ENCODE measurements around the gene MARS1.

The MARS1 gene

DNA sequence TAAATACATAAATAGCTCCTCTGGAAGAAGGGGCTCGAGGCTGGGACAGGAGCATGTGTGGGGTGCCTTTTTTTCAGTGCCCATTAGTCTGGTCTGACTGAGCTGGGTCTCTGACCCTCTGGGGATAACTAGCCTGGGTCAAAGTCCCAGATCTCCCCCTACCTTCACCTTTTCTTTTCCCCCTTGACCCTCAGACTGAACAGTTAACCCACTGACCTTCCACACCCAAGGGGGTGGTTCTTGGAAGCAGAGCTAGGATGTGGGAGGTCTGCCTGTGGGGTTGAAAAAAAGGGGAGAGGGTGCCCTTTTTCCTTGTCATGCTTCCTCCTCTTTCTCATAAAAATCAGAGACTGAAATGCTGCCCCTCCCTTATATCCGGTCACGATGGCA is 29.2 kb upstream of the MARS1 start:
- DNase-seq, result no peak

DNA sequence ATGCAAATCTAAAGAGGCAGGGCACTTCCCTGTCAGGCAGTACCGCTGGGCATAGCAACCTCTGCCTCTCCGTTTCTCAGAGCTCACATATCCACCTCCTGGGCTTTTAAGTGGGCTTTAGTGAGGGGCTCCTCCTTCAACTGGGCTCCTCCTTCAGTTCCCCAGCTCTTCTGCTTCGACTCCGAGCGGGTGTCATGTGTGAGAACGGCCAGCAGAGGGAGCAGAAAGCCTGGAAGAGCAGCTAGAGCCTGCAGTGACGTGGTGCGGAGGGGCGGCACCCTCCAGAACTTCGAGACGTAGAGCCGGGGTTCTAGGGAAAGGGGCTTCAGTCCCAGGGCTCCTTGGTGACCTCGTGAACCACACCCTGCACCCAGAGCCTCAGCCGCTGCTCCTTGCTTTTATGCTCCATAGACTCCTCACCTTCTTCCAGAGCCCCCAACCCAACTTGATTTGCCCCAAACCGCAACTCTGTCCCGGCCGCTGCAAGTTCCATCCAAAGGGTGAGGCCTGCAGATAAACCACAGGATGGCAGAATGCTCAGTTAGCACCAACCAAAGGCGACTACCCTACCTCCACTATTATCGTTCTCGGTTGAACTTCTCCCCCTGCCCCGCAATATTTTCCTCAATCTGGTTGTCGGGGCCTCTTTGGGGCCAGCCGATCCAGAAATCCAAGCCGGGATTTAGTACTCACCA is 28.7 kb upstream of the MARS1 start:
- DNase-seq, result peak; percentile 84 to 87

DNA sequence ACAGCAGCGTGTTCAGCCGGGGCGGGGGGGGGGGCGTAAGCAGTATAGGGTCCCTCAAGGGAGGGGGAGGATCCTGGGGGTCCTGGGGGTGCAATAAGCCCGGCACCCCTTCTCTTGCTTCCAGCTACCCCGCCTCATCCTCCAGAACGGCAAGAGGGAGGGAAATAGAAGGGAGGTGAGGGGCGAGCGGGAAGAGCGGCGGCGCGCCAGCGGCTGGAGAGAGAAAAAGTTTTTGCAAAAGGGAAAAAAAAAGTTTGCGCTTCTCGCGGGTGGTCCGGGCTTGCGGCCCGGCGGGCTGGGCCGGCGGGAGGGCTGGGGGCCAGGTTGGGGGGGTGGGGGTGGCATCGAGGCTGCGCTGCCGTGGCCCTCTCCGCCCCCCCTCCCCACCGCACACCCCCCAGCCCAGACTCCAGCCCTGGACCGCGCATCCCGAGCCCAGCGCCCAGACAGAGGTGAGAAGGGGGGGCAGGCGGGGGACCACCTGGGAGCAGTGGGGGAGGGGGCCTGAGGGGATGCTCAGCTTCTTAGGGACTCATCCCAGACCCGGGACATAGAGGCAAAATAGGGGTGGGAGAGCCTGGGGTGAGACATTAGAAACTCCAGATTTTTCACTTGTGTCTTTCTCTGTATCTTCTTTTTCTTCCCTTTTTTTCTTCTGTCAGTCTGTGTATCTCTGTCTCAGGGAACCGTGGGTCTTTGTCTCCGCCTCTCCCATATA is 28.0 kb upstream of the MARS1 start, which contains the start of gene GLI1:
Gene GLI1, plus strand, starts transcription at position 36 of the 718 bp plus-strand sequence. CDS start 3,907 bp downstream, outside the sequence.
- no peak for DNase-seq

DNA sequence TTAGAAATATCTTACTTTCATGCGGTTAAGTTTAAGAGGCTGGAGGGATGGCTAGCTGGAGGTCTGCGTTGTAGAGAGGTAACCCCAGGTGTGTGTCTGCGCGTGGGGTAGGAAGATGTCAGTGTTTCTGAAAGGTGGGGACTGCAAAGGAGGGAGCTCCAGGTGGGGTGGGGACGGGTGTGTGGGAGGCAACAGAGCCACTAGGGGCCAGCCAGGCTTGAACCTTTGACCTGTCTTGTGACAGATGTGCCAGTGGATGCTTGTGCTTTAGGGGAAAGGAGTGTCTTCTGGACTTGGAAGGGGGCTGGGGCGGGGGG is 27.4 kb upstream of the MARS1 start:
- no peak for DNase-seq

DNA sequence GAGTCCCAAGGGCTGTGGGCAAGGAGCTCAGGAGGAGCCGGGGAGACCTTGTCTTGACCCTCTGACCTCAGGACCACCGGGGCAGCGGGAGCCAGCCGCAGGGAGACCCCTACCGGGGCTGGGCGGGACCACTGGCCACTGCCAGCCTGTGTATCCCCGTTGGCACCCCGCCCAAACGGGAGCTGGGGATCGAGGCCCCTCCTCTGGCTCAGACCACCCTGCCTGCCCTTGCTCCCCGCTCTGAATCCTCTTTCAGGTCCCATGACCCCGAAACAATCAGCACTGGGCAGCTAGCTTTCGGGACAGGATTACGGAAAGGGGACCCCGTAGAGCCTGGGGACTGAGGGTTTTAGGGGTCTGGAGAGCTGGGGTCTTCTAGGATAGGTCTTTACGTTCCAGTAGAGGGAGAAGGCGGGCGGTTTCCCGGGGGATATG is 27.0 kb upstream of the MARS1 start:
- DNase-seq, result no peak

- no peak for DNase-seq
Measured at GRCh38 chr12:57461276-57461916, 26.5 kb upstream of the MARS1 start.

DNA sequence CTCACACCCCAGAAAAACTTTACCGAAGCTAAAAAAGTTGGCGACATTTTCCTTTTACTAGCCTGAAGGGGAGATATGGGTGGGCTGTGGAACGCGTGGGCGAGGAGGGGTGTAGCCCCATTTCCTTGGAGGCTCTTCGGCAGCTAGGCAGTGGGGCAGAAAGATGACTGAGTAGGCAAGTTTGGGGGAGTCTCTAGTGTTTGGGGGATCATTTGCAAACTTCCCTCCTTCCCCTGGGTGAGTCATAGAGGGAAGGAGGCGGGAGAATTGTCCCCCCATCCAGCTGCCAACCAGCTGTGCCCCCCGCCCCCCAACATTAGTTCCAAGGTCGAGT is 26.0 kb upstream of the MARS1 start:
- DNase-seq, result no peak

- peak; percentile 50 to 64 for DNase-seq
Measured at GRCh38 chr12:57462251-57462911, 25.5 kb upstream of the MARS1 start.

GRCh38 chr12:57462912-57463253 is 25.0 kb upstream of the MARS1 start:
- no peak for DNase-seq

DNA sequence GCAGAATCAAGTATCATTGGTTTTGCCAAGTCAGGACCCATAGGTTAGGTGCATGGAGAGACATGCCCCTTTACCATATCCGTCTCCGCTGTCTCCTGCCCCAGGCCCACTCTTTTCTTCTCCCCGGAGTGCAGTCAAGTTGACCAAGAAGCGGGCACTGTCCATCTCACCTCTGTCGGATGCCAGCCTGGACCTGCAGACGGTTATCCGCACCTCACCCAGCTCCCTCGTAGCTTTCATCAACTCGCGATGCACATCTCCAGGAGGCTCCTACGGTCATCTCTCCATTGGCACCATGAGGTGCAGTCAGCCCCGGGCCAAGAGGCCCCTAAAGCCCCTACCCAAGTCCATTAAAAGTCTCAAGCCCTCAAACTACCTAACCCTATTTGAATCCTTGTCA is 23.3 kb upstream of the MARS1 start:
- no peak for DNase-seq

GRCh38 chr12:57465030-57465746 is 22.7 kb upstream of the MARS1 start:
- no peak for DNase-seq

DNA sequence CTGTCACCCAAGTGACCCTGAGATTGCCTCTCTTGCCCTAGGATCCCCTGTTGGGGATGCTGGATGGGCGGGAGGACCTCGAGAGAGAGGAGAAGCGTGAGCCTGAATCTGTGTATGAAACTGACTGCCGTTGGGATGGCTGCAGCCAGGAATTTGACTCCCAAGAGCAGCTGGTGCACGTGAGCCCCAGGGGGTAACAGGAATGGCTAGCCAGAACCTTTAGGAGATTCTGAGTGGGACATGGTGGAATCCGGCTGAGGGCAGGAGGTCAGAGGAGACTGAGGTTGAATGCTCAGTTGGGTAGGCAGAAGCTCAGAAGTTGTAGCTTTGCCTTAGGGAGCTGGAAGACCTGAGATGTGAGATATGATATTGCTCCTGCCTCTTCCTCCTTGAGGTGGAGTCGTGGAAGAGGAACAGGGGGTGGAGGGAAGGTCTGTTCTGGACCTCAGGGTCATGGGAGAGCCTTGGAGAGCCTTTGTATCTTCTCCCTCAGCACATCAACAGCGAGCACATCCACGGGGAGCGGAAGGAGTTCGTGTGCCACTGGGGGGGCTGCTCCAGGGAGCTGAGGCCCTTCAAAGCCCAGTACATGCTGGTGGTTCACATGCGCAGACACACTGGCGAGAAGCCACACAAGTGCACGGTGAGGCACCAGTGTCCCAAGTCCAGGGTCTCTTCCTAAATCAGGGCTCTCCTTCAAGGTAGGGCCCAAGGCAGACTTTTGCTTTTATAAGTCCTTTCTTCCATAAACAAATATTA is 21.9 kb upstream of the MARS1 start:
- no peak for DNase-seq

DNA sequence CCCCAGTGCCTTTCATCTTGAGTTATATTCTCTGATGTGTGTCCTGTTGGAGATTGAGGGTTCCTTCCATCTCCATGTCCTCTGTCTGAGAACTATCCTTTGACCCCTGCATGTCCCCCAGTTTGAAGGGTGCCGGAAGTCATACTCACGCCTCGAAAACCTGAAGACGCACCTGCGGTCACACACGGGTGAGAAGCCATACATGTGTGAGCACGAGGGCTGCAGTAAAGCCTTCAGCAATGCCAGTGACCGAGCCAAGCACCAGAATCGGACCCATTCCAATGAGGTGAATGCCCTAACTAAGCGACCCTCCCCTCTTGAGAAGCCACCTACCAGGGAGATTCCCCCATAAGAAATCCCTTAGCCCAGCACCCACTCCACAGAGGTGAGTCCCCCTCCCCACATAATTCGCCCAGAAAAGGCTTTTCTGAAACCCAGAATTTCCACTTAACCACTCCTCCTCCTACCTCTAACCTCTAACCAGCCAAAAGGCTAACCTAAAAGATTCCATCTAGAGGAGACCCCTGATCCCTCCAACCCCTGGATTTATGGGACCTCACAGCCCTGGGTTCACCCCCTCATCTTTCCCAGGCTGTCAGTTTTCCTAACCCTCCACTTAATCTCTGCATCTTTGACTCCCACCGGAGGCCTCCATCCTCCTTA is 20.5 kb upstream of the MARS1 start:
- no peak for DNase-seq

DNA sequence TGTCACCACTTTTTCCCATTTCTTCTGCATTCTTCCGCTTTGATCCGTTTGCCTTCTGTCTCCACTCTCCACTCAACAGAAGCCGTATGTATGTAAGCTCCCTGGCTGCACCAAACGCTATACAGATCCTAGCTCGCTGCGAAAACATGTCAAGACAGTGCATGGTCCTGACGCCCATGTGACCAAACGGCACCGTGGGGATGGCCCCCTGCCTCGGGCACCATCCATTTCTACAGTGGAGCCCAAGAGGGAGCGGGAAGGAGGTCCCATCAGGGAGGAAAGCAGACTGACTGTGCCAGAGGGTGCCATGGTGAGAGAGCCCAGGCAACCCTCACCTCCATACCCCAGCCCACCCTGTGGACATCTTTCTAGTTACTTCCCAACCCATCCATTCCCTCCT is 20.0 kb upstream of the MARS1 start:
- no peak for DNase-seq

DNA sequence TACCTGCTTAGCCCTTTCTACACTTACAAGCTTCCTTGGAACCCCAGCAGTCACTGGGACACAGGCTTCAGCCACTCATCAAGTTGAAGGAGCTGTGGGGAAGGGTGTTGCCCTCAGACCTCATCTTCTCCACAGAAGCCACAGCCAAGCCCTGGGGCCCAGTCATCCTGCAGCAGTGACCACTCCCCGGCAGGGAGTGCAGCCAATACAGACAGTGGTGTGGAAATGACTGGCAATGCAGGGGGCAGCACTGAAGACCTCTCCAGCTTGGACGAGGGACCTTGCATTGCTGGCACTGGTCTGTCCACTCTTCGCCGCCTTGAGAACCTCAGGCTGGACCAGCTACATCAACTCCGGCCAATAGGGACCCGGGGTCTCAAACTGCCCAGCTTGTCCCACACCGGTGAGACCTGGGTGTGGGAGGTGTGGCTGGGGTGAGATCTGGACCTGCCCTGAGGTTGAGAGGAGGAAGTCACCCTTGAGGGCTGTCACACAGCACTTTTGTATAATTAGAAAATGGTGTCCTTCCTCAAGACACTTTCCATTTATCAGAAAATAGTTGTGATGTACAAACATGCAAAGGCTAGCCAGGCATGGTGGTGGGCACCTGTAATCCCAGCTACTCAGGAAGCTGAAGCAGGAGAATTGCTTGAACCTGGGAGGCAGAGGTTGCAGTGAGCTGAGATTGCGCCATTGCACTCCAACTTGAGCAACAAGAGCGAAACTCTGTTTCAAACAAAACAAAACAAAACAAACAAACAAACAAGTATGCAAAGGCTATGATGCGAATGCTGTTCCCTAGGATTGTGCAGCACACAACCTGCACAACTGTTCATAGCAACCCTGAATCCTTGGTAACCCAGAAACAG is 18.3 kb upstream of the MARS1 start:
- no peak for DNase-seq

- no peak for DNase-seq
Measured at GRCh38 chr12:57470286-57470969, 17.4 kb upstream of the MARS1 start.

- no peak for DNase-seq
Measured at GRCh38 chr12:57470970-57471656, 16.8 kb upstream of the MARS1 start.

- DNase-seq, result no peak
Measured at GRCh38 chr12:57471661-57472060, 16.2 kb upstream of the MARS1 start.

DNA sequence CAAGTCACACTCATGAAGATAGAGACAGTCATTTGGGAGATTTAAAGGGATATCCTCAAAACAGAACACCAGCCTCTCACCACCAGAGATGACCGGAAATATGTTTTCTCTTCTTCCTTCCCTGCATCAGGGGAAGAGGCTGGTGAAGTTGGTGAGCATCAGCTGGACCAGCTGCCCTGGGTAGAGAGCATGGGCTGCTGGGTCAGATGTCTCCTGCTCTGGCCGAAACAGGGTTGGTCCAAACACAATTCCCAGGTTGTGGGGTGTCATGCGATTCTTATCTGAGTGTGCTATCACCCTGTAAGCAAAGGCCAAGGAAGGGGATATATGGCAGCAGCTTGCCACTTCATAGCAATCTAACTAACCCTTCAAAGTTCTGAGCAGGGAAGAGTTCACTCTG is 15.5 kb upstream of the MARS1 start:
- no peak for DNase-seq

- DNase-seq, result no peak
Measured at GRCh38 chr12:57473392-57473791, 14.5 kb upstream of the MARS1 start.
